ENCODE measurements around the gene N4BP3.
A peak's percentile ranks its signal among the peaks of the same experiment; 100 is the strongest.

Gene N4BP3

DNA sequence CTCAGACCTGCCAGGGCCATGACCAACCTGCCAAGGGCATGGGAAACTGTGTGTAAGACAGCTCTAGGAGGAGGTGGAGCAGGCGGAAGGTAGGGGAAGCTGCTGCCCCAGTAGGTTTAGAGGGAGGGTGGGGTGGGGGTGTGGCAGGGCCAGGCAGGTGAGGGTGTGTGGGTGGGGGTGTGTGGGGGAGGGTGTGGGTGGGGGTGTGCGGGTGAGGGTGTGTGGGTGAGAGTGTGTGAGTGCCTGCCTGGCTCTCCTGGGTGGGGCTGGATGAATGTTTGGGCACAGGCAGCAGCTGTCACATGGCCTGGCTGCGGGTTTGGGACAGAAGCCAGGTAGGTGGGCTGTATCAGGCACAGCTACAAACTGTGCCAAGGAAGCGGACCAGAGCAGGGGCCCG lies 8.8 kb upstream of the N4BP3 start:
- DNase-seq: no peak

DNA sequence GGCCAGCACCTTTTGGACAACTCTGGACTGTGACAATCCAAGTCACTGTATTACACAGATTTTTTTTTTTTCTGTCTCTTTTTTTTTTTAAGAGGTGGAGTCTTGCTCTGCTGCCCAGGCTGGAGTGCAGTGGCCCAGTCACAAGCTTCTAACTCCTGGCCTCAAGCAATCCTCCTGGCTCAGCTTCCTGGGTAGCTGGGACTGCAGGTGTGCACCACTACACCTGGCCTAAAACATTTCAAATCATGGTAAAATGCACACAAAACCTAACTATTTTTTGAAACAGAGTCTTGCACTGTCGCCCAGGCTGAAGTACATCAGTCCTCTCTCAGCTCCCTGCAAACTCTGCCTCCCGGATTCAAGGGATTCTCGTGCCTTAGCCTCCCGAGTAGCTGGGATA lies 7.2 kb upstream of the N4BP3 start:
- DNase-seq: no peak

DNA sequence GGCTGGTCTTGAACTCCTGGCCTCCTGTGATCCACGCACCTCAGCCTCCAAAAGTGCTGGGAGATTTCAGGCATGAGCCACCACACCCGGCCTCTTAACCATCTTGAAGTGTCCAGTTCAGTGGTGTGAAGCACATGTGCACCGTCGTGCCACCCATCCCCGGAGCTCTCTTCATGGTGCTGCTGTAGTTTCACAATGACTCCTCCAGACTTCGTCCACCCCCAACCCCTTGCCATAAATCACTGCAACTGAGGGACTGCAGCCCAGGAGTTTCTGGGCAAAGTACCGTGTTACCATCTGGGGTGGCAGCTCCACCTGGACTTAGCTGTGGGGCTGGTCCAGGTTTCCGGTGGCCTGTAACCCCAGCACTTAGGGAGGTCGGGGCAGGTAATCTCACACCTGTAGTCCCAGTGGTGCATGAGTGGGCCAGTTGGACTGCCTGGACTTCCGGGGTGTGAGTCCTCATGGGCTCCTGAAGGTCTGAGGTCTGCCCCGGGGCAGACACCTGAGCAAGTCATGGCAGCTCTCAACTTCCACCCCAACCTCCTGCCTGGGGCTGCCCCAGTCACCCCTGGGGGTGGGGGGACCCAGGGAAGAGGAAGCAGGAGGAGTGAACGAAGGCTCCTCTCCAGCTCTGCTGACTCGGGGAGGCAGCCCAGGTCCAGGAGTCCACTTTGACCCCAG lies 6.6 kb upstream of the N4BP3 start:
- DNase-seq: no peak

DNA sequence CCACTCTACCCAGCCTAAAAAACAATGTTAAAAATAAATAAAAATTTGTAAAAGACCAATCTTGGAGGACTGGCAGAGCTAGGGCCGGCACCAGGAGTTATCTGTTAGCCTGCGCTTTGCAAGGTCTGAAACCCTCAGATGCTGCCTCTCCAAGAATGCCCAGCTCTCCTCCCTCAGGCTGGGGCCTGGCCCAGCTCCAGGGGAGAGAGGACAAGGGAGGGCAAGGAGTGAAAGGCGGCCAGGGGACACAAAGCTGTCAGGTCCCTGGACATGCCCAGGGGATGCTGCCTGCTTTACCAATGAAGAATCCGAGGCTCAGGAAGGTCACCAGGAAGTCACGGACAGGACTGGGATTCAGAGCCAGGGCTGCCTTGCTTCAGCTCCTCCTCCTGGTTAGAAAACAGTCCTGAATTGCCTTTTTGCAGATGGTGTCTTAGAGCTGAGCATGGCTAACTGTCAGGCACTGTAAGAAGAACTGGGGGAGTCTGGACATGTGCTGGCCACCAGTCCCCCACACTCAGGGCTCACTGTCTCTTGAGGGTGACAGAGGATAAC lies 5.5 kb upstream of the N4BP3 start:
- DNase-seq: no peak

DNA sequence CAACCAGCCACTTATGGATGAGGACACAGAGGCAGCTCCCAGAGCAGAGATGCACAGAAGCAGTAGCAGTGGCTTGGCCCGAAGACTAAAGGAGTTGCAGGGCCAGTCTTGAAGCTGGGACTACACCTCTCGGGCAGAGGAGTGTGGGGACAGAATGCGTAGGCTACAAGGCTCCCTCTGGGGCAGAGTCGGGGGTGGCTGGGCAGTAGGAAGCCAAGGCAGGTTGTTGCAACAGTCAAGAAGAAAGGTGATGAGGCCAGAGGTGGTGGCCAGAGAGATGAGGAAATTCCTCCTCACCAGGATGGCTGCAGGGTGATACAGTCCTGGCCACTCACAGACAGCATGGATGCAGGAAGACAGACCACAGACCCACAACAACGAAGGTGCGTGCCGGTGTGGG lies 4.9 kb upstream of the N4BP3 start:
- DNase-seq: no peak

DNA sequence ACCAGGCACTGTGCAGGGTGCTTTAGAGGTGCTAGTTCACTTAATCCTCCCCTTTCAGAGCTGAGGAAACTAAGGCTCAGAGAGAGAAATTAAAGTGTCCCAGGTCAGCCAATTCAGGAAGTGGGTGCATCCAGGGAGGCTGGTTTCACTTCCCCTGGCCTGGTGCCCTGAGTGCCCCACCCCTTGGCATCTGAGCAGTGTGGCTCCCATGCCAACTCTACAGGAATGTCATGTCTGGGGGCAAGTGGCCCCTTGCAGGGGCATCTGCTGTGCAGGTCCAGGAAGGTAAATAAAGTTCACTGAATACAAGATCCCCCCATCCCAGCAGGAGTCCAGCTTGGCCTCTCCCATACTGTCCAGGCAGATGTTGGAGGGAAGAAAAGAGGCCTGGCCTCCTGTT lies 4.4 kb upstream of the N4BP3 start:
- no peak for DNase-seq

DNA sequence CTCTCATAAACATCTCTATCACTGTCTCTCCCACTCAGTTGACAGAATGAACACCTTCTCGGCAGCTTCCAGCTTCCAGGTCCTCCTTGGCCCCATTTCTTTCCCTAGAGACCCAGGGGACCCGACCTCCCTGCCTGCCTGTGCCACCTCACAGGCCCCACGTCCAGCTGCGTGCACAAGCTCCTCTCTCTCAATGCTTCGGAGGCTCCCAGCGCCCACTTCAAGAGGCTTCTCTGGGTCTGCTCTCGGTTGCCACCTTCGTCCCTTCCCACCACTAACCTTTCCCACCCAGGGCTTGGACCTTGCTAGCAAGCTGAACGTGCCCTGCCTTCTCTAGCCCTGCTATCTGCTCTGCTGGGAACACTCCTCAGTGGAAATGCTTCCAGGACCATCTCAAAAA lies 2.8 kb upstream of the N4BP3 start:
- DNase-seq: no peak

DNA sequence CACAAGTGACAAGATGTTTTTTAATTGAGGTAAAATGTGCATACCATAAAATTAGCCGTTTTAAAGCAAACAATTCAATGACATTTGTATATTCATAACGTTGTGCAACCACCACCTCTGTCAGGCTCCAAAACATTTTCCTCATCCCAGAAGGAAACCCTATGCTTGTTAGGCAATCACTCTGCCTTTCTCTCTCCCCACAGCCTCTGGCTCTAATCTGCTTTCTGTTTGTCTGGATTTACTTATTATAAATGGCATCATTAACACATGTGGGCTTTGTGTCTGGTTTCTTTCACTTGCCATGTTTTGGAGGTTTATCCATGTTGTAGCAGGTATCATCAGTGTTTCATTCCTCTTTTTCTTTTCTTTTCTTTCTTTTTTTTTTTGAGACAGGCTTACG lies 1.4 kb upstream of the N4BP3 start:
- no peak for DNase-seq

DNA sequence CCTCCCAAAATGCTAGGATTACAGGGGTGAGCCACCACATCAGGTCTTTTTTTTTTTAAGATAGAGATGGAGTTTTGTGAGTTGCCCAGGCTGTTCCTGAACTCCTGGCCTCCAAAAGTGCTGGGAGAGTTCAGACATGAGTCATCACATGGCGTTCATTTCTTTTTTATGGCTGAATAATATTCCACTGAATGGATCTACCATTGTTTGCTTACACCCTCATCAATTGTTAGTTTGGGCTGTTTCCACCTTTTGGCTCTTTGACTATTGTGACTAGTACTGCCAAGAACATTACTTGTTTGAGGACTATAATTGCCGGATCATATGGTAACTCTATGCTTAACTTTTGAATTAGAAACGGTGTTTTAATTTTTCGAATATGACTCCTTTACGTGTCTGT lies 787 bp upstream of the N4BP3 start:
- DNase-seq: no peak

DNA sequence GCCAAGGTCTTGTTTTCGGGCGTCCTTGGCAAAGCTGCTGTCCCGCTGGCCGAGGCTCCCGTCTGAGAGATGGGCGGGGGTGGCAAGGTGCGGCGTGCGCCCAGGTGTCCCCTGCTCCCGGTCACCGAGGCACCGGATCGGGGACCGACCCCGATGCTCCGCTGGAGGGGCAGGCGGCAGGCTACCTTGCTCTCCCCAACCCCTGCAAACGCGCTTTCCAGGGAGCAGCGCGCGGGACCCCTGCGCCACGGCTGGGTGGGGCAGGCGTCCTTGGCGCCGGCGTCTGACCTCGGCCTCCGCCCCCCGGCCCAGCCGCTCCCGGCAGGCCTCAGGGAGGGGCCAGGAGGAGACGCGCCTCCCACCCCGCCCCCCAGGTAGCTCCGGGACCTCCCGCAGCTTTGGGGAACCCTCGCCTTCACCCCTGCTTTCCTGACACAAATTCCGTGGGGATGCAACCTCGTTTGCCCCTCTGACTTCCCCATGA lies 551 bp downstream of the N4BP3 start:
- no peak for DNase-seq

DNA sequence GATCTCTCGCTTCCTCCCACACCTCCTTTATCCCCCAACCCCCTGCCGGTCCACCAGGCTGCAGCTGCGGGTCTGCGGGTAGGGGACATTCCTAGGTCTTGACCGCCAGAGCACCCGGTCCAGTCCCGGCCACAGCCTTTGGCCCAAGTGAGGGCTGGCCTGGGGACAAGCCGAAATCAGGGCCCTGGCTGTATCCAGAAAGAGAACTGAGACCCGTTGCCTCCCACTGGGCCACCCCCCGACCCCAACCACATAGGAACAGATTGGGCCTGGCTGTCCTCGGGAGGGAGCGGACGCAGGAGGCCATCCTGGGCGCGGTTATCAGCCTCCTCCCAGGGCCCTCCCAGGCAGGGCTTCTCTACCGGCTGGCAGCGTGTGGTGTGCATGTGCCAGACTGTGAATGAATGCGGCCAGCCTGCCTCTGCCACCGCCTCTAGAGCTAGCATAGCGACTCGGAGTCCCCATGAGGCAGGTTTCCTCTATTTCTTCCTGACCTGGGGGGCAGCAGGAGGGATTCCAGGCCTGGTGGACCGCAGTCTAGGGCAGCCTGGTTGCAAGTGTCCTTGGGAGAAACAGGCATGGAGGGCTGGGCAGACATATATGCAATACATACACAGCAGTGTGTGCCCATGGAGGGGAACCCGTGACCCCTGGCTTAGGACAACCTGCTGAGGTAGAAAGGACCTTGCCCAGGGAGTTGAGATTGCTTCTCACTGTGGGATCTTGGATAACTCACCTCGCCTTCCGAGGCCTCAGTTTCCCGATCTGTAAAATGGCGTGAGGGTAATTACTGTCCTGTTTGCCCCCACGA lies 1.2 kb downstream of the N4BP3 start:
- DNase-seq: peak; percentile 64

DNA sequence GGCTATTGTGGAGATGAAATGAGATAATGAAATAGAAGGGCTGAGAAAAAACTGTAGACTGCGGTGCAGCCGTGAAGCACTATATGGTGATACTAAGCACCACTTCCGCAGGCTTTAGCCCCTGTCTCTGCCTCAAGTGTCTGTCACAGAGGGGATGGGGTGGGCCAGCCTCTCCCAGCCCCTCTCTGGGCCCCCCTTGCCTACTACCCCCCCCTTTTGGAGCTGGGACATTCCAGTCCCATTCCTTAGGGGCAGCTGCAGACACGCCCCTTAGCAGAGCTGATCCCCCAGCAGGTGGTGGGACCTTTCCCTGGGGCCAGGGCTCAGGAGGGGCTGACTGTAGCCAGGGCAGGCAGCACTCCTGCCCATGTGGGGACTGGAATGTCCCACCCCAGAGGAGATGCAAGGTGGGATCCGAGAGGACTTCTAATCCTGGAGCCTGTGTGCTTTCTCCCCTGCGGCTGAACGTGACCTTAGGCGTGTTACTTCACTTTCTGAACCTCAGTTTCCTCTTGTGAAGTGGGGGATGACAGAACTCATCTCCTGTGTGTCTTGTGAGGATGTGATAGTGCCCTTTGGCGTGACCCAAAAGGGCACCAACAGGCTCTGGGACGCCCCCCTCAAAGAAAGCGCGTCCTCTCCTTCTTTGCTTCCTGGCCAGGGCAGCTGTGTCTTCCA lies 1.9 kb downstream of the N4BP3 start:
- DNase-seq: peak; percentile 40

DNA sequence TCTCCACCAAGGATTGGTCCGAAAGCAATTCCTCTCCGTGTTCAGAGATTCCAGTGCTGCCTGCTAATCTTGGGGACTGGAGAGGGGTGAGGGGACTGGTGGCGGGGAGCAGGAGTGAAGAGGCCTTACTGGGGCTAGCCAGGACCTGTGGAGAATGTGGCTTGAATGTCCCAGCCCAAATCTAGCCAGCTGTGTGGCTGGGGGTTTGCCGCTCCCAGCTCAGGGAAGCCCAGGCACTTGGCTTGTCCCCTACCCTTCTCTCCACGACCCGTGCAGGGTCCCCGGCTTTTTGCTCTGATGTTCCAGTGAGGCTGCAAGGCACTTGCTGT lies 2.4 kb downstream of the N4BP3 start:
- DNase-seq: no peak

DNA sequence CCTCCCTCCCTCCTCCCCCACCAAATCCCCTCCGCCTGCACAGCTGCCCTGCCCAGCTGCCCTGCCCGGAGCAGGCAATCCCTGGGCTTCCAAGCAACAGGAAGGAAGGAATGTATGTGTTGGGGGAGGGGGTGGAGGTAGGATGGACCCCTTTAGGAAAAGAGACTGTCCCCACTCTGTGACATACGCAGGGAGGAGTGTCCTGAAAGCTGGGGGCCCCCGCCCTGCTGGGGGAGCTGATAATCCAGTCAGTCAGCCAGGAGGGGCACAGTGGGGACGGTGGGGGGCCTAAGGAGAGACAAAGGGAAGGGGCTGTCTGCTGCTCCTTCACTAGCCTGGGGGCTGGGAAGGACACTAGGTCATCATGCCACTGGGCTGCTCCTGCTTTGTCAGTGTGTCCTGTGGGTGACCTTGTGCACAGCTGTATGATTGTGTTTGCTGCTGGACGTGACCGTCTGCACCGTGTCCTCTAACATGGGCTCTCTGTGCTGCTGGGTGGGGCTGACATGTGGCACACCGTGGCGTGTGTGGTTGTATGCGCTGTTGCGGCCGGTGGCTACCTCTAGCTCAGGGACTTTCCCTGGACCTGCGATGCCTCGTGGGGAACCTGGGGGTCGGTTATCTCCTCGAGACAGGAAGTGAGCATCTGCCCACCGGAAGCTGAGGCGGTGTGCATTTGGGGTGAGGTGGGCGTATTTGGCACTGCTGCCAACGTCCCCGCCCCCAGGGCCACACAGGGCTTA lies 3.0 kb downstream of the N4BP3 start:
- peak; percentile 86 for DNase-seq

DNA sequence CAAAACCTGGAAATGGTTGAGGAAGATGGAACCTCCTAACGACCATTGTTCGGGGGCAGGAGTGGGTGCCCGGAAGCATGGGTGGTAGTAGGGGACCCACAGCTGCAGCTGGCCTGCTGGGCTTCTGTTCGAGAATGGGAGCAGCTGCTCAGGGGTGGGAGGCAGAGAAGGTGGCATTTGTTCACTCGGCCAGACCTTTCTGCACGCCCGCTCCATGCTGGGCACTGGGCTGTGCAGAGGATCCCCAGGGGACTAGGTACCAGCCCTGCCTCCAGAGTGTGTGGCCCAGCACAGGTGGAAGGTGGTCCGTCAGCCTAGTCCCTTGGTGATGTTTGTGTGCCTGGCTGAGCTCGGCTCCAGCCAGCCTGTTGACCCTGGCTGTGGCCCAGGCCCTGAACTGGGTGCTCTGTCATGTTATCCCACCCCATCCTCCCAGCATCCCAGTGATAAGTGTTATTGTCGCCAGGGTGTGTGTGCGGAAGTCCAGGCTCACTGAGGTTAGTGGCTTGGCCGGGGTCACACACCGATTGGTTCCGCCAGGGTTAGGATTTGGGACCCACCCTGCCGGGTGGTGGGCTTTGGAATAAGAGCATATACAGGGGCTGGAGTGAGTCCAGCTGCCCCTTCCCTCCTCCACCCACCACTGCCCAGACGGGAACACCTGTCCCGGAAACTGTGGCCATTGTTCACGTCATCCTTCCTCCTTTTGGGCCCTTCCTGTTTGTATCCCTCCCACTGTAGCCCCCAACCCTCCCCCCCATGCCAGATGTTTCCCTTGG lies 4.8 kb downstream of the N4BP3 start:
- DNase-seq: no peak

DNA sequence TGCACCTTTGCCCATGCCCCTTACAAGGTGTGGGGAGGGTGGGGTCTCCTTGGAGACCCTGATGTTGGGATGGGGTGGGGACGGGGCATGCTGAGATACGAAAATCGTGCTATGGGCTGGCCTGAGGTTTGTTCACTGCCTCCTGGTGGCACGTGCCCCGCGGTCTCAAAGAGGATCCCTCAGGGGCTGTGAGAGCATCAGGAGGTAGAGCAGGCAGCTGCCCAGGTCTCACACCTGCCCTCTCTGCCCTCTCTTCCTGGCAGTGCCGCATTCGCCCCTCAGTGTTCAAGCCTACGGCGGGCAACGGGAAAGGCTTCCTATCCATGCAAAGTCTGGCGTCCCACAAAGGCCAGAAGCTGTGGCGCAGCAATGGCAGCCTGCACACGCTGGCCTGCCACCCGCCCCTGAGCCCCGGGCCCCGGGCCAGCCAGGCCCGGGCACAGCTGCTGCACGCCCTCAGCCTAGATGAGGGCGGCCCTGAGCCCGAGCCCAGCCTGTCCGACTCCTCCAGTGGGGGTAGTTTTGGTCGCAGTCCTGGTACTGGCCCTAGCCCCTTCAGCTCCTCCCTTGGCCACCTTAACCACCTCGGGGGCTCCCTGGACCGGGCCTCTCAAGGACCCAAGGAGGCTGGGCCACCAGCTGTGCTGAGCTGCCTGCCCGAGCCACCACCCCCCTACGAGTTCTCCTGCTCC lies 6.7 kb downstream of the N4BP3 start:
- no peak for DNase-seq

DNA sequence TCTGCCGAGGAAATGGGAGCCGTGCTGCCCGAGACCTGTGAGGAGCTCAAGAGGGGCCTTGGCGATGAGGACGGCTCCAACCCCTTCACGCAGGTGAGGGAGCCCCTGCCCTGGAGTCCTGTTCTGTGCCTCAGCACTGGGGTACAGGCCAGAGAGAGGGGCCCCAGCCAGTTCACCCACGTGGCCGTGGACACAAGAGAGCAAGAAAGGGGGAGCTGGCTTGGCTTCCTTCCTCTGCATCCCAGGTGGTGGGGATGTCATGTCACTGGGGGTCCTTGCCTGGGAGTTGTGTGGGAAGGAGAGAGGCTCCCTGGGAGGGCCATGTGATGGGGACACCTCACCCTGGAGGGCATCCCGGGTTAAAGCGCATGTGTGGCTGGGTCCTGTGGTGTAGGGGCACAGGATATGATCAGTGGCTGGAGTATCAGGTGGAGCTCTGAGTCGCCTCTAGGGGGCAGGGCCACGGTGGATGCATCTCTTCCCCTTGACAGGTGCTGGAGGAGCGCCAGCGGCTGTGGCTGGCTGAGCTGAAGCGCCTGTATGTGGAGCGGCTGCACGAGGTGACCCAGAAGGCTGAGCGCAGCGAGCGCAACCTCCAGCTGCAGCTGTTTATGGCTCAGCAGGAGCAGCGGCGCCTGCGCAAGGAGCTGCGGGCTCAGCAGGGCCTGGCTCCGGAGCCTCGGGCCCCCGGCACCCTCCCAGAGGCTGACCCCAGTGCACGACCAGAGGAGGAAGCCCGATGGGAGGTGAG lies 7.5 kb downstream of the N4BP3 start:
- DNase-seq: peak; percentile 84

DNA sequence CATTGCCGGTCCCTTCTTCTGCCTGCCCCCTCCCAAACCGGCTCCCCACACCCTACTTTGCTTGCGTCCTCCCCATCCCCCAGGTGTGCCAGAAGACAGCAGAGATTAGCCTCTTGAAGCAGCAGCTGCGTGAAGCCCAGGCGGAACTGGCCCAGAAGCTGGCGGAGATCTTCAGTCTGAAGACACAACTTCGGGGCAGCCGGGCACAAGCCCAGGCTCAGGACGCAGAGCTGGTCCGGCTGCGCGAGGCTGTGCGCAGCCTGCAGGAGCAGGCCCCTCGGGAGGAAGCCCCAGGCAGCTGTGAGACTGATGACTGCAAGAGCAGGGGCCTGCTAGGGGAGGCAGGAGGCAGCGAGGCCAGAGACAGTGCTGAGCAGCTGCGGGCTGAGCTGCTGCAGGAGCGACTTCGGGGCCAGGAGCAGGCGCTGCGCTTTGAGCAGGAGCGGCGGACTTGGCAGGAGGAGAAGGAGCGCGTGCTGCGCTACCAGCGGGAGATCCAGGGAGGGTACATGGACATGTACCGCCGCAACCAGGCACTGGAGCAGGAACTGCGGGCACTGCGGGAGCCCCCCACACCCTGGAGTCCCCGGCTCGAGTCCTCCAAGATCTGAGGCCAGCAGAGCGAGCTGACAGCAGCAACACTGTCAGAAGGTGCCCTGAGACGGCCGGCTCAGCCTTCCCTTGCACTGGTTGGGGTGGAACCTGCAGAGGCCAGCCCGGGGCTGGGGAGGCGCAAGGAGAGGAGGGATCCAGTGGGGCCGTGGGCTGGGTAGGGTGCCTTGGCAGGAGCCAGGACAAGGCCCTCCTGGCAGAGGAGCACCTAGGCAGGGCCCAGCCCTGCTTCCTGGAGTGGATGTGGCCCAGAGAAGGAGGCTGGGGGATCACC lies 8.3 kb downstream of the N4BP3 start:
- no peak for DNase-seq

DNA sequence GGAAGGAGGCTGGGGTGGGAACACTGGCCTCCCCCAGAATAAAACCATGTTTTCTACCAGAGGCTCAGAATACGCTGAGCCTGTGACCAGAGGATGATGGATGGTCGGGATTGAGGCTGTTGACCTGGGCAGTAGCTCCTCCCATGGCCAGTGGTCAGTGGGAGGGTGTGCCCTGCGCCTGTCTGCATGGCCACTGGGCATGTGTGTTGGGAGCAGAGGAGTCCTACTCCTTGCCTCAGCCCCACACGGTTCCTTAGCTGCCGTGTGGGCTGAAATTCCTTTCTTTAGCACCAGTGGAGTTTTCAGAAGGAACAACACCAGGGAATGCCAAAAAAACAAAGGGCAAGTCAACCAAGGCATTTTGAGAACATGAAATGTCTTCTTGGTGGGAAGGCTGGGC lies 9.0 kb downstream of the N4BP3 start:
- DNase-seq: no peak
